ENCODE results near the gene BCL3.

The BCL3 gene

GRCh38 chr19:44796701-44797115 is 48.2 kb downstream of the BCL3 start:
- DNase-seq = no peak

- no peak for DNase-seq
These were observed 51.3 kb downstream of the BCL3 start for GRCh38 chr19:44799627-44800346.

DNA sequence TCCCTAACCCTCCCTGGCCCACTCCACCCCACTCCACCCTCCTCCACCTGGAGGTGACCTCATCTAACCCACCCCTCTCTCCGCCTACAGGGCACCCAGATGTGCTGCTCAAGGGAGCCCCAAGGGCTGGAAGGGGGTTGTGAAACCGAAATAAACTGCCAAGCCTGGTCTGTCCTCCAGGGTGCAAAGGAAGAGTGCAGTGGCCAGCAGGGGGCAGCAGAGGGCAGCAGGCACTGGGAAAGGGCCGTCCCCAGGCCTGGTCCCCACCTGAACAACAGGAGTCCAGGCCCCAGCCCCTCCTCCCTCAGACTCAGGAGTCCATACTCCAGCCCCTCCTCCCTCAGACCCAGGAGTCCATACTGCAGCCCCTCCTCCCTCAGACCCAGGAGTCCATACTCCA is 52.0 kb downstream of the BCL3 start:
- DNase-seq = peak; percentile 93

DNA sequence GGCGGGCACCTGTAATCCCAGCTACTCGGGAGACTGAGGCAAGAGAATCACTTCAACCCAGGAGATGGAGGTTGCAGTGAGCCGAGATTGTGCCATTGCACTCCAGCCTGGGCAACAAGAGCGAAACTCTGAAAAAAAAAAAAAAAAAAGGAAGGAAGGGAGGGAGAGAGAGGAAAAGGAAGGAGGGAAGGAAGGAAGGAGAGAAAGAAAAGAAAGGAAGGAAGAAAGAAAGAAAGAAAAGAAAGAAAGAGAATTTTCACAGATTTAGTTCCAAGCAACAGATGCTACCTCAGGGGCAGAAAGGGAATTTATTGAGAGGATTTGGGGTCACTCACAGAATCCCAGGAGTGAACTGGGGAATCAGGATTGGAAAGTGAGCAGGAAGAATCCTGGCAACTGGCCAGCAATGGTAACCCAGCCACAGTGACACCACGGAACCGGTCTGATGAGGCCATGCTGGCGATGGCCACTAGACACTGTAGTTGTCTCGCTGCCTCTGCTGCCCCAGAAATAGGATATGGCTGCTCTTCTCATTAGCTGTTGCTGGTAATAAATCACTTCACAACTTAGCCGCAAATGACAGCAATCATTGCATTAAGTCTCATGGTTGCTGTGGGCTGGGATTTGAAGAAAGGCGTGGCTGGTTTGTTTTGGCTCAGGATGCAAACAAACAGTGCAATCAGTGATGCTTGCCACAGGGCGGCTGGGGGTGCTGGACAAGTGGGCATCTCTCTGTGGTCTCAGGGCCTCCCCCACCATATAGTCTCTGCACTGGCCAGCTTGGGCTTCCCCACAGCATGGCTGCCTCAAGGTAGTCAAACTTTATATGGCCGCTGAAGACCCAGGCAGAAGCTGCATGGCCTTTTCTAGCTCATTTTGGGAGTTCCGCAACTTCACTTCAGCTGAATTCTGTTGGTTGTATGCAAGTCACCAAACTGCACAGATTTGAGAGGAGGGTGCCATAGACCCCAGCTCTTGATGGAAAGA is 55.2 kb downstream of the BCL3 start:
- no peak for DNase-seq

DNA sequence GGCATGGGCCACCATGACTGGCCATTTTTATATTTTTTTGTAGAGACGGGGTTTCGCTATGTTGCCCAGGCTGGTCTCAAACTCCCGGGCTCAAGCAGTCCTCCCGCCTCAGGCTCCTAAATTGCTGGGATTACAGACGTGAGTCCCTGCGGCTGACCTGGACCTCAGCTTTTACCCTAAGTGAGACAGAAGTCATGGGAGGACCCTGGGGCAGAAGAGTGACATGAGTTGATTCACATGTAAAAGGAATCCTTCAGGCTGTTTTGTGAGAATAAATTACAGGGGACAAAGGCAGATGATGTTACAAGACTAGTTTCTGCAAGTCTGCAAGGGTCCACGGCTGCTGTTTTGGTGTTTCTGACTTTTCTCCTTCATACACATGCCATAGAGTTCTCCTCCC is 57.8 kb downstream of the BCL3 start:
- no peak for DNase-seq

GRCh38 chr19:44807162-44807561 is 58.7 kb downstream of the BCL3 start:
- DNase-seq = no peak

DNA sequence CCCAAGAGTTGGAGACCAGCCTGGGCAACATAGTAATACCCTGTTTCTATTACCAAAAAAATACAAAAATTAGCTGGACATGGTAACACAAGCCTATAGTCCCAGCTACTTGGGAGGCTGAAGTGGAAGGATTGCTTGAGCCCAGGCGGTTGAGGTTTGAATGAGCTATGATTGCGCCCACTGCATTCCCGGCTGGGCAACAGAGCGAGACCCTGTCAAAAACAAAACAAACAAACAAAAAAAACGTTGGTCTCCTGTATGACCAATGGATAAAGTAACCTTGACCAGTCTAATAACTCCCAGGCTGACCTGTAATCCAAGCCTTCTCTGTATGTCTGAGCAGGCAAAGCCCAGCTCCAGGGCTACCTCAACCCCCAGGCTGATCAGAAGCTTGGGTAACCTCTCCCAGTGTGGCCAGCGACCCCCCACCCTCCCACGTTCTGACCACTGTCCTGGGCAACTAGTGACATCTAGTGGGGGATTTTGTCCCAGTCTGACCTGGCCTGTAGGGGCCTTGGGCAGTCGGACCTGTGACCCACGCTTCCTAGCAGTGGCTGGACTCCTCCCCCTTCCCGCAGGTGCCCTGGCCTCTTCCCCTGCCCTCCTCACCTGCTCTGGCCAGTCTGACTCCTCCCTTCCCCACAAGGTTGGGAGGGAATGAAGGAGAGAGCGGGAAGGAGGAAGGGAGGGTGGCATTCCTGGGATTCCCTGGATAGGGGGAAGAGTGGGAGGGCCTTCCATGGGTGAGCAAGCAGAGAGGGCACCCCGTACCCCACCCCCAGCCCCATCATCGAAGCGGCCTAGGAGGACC is 59.3 kb downstream of the BCL3 start:
- no peak for DNase-seq

DNA sequence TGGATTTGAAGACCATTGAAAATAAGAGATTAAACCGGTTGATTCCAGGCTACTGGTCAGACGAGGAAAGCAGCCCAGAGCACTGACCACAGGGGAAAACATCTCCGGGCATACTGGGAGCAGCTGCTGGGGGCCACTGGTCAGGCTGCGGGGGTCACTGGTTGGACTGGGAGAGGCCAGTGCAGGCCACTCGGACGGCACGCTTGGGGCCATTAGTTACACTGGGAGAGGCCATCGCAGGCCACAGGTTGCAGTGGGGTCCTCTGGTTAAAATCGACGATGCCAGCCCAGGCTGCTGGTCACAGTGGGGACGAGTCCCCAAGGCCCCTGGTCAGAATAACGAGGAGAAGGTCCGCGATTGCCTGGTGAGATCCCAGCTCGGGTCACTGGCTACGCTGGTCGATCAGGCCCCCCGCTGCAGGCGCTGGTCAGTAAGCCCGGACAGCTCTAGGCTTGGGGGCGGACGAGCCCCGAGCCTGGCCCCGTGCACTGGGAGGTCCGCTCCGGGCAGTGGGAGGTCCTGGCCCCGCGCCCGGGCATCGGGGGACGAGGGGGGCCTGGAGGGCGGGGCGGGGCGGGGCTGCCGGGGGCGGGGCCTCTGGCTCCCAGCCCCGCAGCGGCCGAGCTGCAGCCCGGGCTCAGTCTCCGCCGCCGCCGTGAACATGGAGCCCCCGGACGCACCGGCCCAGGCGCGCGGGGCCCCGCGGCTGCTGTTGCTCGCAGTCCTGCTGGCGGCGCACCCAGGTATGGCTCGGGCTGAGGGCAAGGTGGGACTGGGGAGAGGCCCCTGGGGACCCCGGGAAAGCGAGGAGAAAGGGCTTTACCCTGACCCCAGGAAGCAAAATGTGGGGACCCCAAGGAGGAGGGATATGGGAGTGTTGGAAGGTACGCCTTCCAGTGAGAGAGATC is 60.2 kb downstream of the BCL3 start, which contains the start of gene BCAM:
Gene BCAM (plus strand): TSS at position 641 of the 909 bp plus-strand sequence. CDS start 22 bp downstream, at position 663.
- DNase-seq = no peak

Measured in activated CD8-positive, alpha-beta memory T cell treated with anti-CD3 and anti-CD28 coated beads for 24 hours (primary cell).